Karpas-422 (cell line): ENCODE data around the gene ERC2. TPM values are rescaled to one million over a fixed set of nuclear protein-coding genes. Genes with fewer than 3 reads are reported as not detected.

ENCODE experiments used
- DNase-seq: peaks from one replicate; pipeline ENCODE4 v3.0.0-alpha.2; 2015
- H2AFZ ChIP-seq: fragments of 200-600 bp; sonication (generic); 2 replicates; pipeline ENCODE4 v1.6.1; 2014; ENCODE audit warnings: antibody characterized with exemption, low read length, mixed read lengths
- H3K27ac ChIP-seq: fragments of 200-600 bp; sonication (generic); 2 replicates; pipeline ENCODE4 v1.5.1; 2014; ENCODE audit warnings: mild to moderate bottlenecking, low read length, moderate library complexity
- H3K27me3 ChIP-seq: fragments of 200-600 bp; sonication (generic); 2 replicates; pipeline ENCODE4 v1.6.1; 2014; ENCODE audit warnings: low read length, mixed read lengths
- H3K36me3 ChIP-seq: fragments of 200-600 bp; sonication (generic); 2 replicates; pipeline ENCODE4 v1.6.1; 2014; ENCODE audit warnings: low read length, mixed read lengths; ENCODE audit not compliant: insufficient read depth
- H3K4me1 ChIP-seq: fragments of 200-600 bp; sonication (generic); 2 replicates; pipeline ENCODE4 v1.6.1; 2014; ENCODE audit warnings: mild to moderate bottlenecking, low read length, mixed read lengths
- H3K4me2 ChIP-seq: fragments of 200-600 bp; sonication (generic); 2 replicates; pipeline ENCODE4 v1.6.1; 2014; ENCODE audit warnings: low read length, low read depth, mild to moderate bottlenecking; ENCODE audit not compliant: poor library complexity, severe bottlenecking
- H3K4me3 ChIP-seq: fragments of 200-600 bp; sonication (generic); 2 replicates; pipeline ENCODE4 v1.5.1; 2014; ENCODE audit warnings: mild to moderate bottlenecking, antibody characterized with exemption, low read length, mixed read lengths
- H3K79me2 ChIP-seq: fragments of 200-600 bp; sonication (generic); 2 replicates; pipeline ENCODE4 v1.6.1; 2014; ENCODE audit warnings: mild to moderate bottlenecking, low read length, mixed read lengths
- H3K9ac ChIP-seq: fragments of 200-600 bp; sonication (generic); 2 replicates; pipeline ENCODE4 v1.6.0; 2014; ENCODE audit warnings: low read length
- H3K9me2 ChIP-seq: fragments of 200-600 bp; sonication (generic), shearing (Covaris generic); replicated peaks from 2 replicates; pipeline ENCODE4 v1.6.0; 2014; ENCODE audit warnings: mild to moderate bottlenecking, low read length, moderate library complexity; ENCODE audit not compliant: insufficient read depth
- H3K9me3 ChIP-seq: fragments of 300-700, 200-600 bp; sonication (generic); 2 replicates; pipeline ENCODE4 v1.6.1; 2014; ENCODE audit warnings: low read length, mixed read lengths
- H4K20me1 ChIP-seq: fragments of 200-600 bp; sonication (generic); 2 replicates; pipeline ENCODE4 v1.6.1; 2014; ENCODE audit warnings: mild to moderate bottlenecking, antibody characterized with exemption, low read length, low read depth; ENCODE audit not compliant: insufficient read depth
- total RNA-seq: library from RNA; depleted of rRNA; stranded (reverse); fragments of >200 nt; shearing (Covaris generic); gene quantifications from 2 replicates; pipeline ENCODE4 v1.2.3, GENCODE V29; 2014; ENCODE audit warnings: low replicate concordance

ERC2 gene
- total RNA-seq, 1 experiment from 2014 or later: 3.7 TPM

DNA sequence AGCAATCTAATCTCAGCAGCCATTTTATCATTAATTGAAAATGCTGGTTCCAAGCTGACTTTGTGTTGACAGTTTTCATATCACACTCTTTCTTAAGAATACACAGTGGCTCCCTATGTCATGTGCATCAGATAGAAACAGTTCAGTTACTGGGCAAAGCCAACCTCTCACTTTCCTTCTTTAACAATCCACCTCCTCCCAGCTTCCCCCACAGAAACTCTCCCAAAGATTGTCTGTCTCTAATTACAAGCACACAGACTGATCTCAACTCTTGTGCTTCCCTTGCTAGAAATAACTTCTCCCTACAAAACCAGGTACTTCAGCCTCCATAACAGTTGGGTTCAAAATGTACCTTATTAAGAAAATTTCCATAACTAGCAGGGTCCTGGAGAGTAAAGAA is 752.2 kb downstream of the ERC2 start:
- H3K27me3 ChIP-seq: no peaks in the 10 kb centered on the region
- H2AFZ ChIP-seq: no peak overlapping the region
- no peaks in the 10 kb centered on the region for H4K20me1 ChIP-seq
- H3K79me2 ChIP-seq: no peaks in the 10 kb centered on the region
- peaks cover 56% of the 10 kb centered on the region for H3K4me1 ChIP-seq
- H3K9ac ChIP-seq: no peak overlapping the region
- H3K9me2 ChIP-seq: no peaks in the 10 kb centered on the region
- no peak overlapping the region for H3K4me2 ChIP-seq
- no peaks in the 10 kb centered on the region for H3K36me3 ChIP-seq
- H3K27ac ChIP-seq: no peak overlapping the region
- H3K4me3 ChIP-seq: no peak overlapping the region
- no peaks in the 10 kb centered on the region for H3K9me3 ChIP-seq
- no peak for DNase-seq

- Histone ChIP-seq H4K20me1 (no peaks in the 10 kb centered on the region), H3K27ac (no peak overlapping the region), H3K4me3 (no peak overlapping the region), H3K9me3 (no peaks in the 10 kb centered on the region), H3K9ac (no peak overlapping the region), H3K9me2 (no peaks in the 10 kb centered on the region), H3K79me2 (no peaks in the 10 kb centered on the region), H3K36me3 (no peaks in the 10 kb centered on the region), H3K4me1 (peaks cover 43% of the 10 kb centered on the region), H3K27me3 (no peaks in the 10 kb centered on the region), H2AFZ (no peak overlapping the region), H3K4me2 (no peak overlapping the region)
- no peak for DNase-seq
Observed at GRCh38 chr3:55714057-55714456, 754.2 kb downstream of the ERC2 start.

GRCh38 chr3:55711646-55712045 is 756.6 kb downstream of the ERC2 start:
- no peak for DNase-seq
- H3K27me3 ChIP-seq: no peaks in the 10 kb centered on the region
- H3K36me3 ChIP-seq: no peaks in the 10 kb centered on the region
- no peaks in the 10 kb centered on the region for H3K79me2 ChIP-seq
- H3K4me2 ChIP-seq: no peak overlapping the region
- no peak overlapping the region for H3K27ac ChIP-seq
- no peaks in the 10 kb centered on the region for H3K9me3 ChIP-seq
- no peaks in the 10 kb centered on the region for H4K20me1 ChIP-seq
- no peaks in the 10 kb centered on the region for H3K9me2 ChIP-seq
- no peak overlapping the region for H3K4me3 ChIP-seq
- H3K4me1 ChIP-seq: peaks cover 19% of the 10 kb centered on the region
- H2AFZ ChIP-seq: no peak overlapping the region
- no peak overlapping the region for H3K9ac ChIP-seq

- H3K9ac ChIP-seq: no peak overlapping the region
- H3K4me3 ChIP-seq: no peak overlapping the region
- H3K9me3 ChIP-seq: no peaks in the 10 kb centered on the region
- no peak overlapping the region for H3K4me2 ChIP-seq
- no peaks in the 10 kb centered on the region for H3K27me3 ChIP-seq
- no peaks in the 10 kb centered on the region for H3K79me2 ChIP-seq
- no peaks in the 10 kb centered on the region for H3K36me3 ChIP-seq
- no peaks in the 10 kb centered on the region for H3K9me2 ChIP-seq
- DNase-seq: no peak
- H4K20me1 ChIP-seq: no peaks in the 10 kb centered on the region
- no peak overlapping the region for H2AFZ ChIP-seq
- H3K4me1 ChIP-seq: peaks cover 12% of the 10 kb centered on the region
- H3K27ac ChIP-seq: no peak overlapping the region
Observed at GRCh38 chr3:55709411-55710012, 758.8 kb downstream of the ERC2 start.

GRCh38 chr3:55708921-55709320 is 759.3 kb downstream of the ERC2 start:
- no peak overlapping the region for H3K27ac ChIP-seq
- H3K27me3 ChIP-seq: no peaks in the 10 kb centered on the region
- H3K9ac ChIP-seq: no peak overlapping the region
- H3K36me3 ChIP-seq: no peaks in the 10 kb centered on the region
- no peaks in the 10 kb centered on the region for H3K9me3 ChIP-seq
- H3K4me3 ChIP-seq: no peak overlapping the region
- no peaks in the 10 kb centered on the region for H4K20me1 ChIP-seq
- no peaks in the 10 kb centered on the region for H3K79me2 ChIP-seq
- peaks cover 12% of the 10 kb centered on the region for H3K4me1 ChIP-seq
- H3K9me2 ChIP-seq: 0 out of 2 replicates have a peak, but pooled peaks cover 1% of the 10 kb centered on the region
- DNase-seq: no peak
- H3K4me2 ChIP-seq: no peak overlapping the region
- no peak overlapping the region for H2AFZ ChIP-seq

DNA sequence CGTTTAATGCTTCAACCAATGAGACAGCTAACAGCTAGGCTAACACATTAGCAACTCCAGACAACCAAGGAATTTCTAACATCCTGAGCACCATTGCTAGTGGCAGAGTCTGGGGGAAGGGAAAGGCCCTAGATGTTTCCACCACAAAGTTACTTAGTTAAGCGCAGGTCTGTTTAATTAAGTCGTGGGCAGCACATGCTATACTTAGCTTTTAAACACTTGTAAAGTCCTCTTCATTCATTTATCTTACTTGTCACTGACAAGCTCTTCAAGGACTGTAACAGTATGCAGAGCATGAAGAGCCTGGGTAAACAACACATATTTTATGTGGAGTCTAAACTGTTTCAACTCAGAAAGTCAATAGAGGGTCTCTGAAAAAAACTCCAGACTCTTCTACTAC is 760.0 kb downstream of the ERC2 start:
- no peak overlapping the region for H2AFZ ChIP-seq
- no peaks in the 10 kb centered on the region for H3K27me3 ChIP-seq
- no peaks in the 10 kb centered on the region for H4K20me1 ChIP-seq
- H3K27ac ChIP-seq: no peak overlapping the region
- H3K9ac ChIP-seq: no peak overlapping the region
- peaks cover 13% of the 10 kb centered on the region for H3K4me1 ChIP-seq
- DNase-seq: no peak
- no peaks in the 10 kb centered on the region for H3K36me3 ChIP-seq
- H3K9me2 ChIP-seq: 0 out of 2 replicates have a peak, but pooled peaks cover 7% of the 10 kb centered on the region
- H3K4me3 ChIP-seq: no peak overlapping the region
- H3K79me2 ChIP-seq: no peaks in the 10 kb centered on the region
- H3K9me3 ChIP-seq: no peaks in the 10 kb centered on the region
- H3K4me2 ChIP-seq: no peak overlapping the region

DNA sequence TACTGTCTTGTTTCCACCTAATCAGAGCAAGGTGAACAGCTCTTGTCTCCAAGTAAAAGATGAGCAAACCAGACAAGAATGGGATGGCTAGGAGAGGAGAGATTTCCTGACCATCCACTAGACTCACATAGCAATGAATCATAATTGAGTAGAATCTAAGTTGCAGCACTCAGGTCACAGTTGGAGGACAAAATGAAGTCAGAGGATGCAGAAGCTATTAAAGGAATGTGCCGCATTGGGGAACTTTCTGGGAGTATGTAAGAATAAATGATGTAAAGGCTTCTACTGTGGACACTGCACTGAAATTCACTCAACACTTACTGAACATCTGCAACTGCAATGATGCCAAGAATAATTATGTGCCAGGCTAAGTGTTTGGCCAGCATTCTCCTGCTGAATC is 763.7 kb downstream of the ERC2 start:
- Histone ChIP-seq H3K36me3 (no peaks in the 10 kb centered on the region), H3K4me2 (no peak overlapping the region), H4K20me1 (no peaks in the 10 kb centered on the region), H2AFZ (no peak overlapping the region), H3K27me3 (no peaks in the 10 kb centered on the region), H3K4me1 (peaks cover 11% of the 10 kb centered on the region), H3K9me3 (no peaks in the 10 kb centered on the region), H3K27ac (no peak overlapping the region), H3K79me2 (no peaks in the 10 kb centered on the region), H3K9me2 (0 out of 2 replicates have a peak, but pooled peaks cover 7% of the 10 kb centered on the region), H3K9ac (no peak overlapping the region), H3K4me3 (no peak overlapping the region)
- no peak for DNase-seq

- Histone ChIP-seq H3K9ac (no peak overlapping the region), H3K36me3 (no peaks in the 10 kb centered on the region), H3K9me3 (no peaks in the 10 kb centered on the region), H4K20me1 (no peaks in the 10 kb centered on the region), H3K4me3 (no peak overlapping the region), H3K27ac (no peak overlapping the region), H3K9me2 (0 out of 2 replicates have a peak, but pooled peaks cover 7% of the 10 kb centered on the region), H3K4me2 (peak overlapping the region; percentile 4), H3K27me3 (no peaks in the 10 kb centered on the region), H2AFZ (peak overlapping the region; percentile 70), H3K4me1 (peaks cover 11% of the 10 kb centered on the region), H3K79me2 (no peaks in the 10 kb centered on the region)
- DNase-seq: peak; percentile 65
Observed at GRCh38 chr3:55702822-55703221, 765.4 kb downstream of the ERC2 start.
